ENCODE results near the gene NOC2L. TPM values are rescaled to one million over a fixed set of nuclear protein-coding genes. Genes with fewer than 3 reads are reported as not detected.

NOC2L gene
- total RNA-seq, 4 donors from 2014 or later: 35.3 to 54.1 (median 47.5) TPM

DNA sequence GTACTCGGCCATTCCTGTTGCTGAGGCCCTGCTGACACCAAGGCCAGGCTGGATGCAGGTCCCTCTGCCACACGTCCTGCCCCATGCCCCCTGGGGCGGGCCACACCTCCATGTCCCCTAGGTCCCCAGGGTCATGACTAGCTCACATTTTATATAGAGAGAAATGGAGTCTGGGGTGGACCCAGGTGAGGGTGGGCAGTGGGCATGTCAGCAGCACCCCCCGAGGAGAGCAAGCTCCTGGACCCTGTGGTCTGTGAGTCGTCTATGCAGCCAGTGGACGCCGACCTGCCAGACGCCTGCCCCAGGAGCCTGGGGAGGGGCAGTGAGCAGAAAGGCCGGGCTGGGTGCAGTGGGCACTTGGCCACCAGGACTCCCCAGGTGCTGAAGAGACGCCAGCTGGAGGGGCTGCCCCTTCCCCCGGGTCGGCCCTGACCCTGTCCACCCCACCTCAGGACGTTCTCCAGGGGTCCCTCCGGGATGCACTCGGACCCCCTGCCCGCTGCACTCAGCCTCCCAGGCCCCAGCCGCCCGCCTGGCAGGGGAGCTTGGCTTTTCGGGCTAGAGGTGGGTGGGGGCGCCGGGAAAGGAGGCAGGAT is 19.4 kb downstream of the NOC2L start:
- Histone ChIP-seq H3K9me3 (no peaks in the 10 kb centered on the region), H3K27me3 (peaks cover 10 to 93% (median 45%) of the 10 kb centered on the region in 4 donors), H3K36me3 (peaks cover 0 to 4% (median 2%) of the 10 kb centered on the region in 4 donors), H3K4me1 (peaks cover 40 to 69% (median 63%) of the 10 kb centered on the region in 4 donors), H3K27ac (replicated peaks in 1 of 4) (peak overlapping the region; percentile 52 to 74 (median 60)), H3K4me3 (peak overlapping the region; percentile 48 to 61 (median 50))
- TF ChIP-seq POLR2AphosphoS5 (IDR thresholded peaks at IDR 0.05) (no peak), CTCF (IDR thresholded peaks at IDR 0.05) (no peak), EP300 (IDR thresholded peaks at IDR 0.05) (no peak), POLR2A (IDR thresholded peaks at IDR 0.05; ENCODE audit: low read depth) (no peak)
- no peak for DNase-seq (ENCODE audit: extremely low spot score)
- 13% methylated on average over 13 of the region's 21 CpGs for WGBS
- intact Hi-C loops (cut with DNase I): loop anchor here (5.0 kb wide), 1 partner anchor 37 kb away; no protein-coding TSS in a partner anchor

GRCh38 chr1:938711-939489 is 20.2 kb downstream of the NOC2L start:
- H3K4me3 ChIP-seq: no peak overlapping the region
- intact Hi-C loops (cut with DNase I): loop anchor here (5.0 kb wide), 1 partner anchor 37 kb away; no protein-coding TSS in a partner anchor
- 82% methylated on average over 29 of the region's 30 CpGs for WGBS
- no peaks in the 10 kb centered on the region for H3K9me3 ChIP-seq
- H3K27me3 ChIP-seq: peaks cover 10 to 92% (median 45%) of the 10 kb centered on the region in 4 donors
- peak overlapping the region in 1 of 4 donors; percentile 52 for H3K27ac ChIP-seq (replicated peaks in 1 of 4)
- no peak for DNase-seq (ENCODE audit: extremely low spot score)
- peaks cover 40 to 66% (median 61%) of the 10 kb centered on the region in 4 donors for H3K4me1 ChIP-seq
- no peaks in the 10 kb centered on the region for H3K36me3 ChIP-seq
- no peak for TF ChIP-seq POLR2A (IDR thresholded peaks at IDR 0.05; ENCODE audit: low read depth)
- TF ChIP-seq CTCF (IDR thresholded peaks at IDR 0.05): no peak
- TF ChIP-seq POLR2AphosphoS5 (IDR thresholded peaks at IDR 0.05): no peak
- TF ChIP-seq EP300 (IDR thresholded peaks at IDR 0.05): no peak

GRCh38 chr1:938088-938683 is 20.9 kb downstream of the NOC2L start:
- no peak overlapping the region for H3K4me3 ChIP-seq
- 74% methylated on average over 12 of the region's 15 CpGs for WGBS
- peaks cover 10 to 92% (median 46%) of the 10 kb centered on the region in 4 donors for H3K27me3 ChIP-seq
- no peak overlapping the region for H3K27ac ChIP-seq (replicated peaks in 1 of 4)
- no peak for DNase-seq (ENCODE audit: extremely low spot score)
- H3K36me3 ChIP-seq: no peaks in the 10 kb centered on the region
- peak; percentile 18 to 45 (median 25) for TF ChIP-seq CTCF (IDR thresholded peaks at IDR 0.05)
- no peak for TF ChIP-seq POLR2AphosphoS5 (IDR thresholded peaks at IDR 0.05)
- H3K9me3 ChIP-seq: no peaks in the 10 kb centered on the region
- H3K4me1 ChIP-seq: peaks cover 40 to 59% (median 54%) of the 10 kb centered on the region in 4 donors
- intact Hi-C loops (cut with DNase I): loop anchor here (5.0 kb wide), 1 partner anchor 36 kb away; no protein-coding TSS in a partner anchor

DNA sequence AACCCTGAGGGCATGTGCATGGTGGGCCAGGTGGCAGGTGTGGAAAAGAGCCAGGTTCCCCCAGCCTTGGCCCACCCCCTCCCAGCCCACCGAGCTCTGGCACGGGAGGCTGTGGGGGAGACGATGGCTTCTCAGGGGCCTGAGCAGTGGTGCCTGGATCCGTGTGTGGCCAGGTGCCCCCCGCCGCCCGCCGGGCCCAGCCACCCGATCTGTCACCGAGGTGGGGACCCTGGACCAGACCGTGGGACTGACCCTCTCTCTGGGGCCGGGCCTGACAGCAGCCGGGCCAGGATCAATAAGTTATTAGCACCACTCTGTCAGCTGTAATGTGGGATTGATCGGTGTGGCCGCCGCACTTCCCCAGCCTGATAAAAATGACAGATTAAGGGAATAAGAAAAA is 21.5 kb downstream of the NOC2L start:
- DNase-seq (ENCODE audit: extremely low spot score): no peak
- WGBS: 89% methylated on average over 12 of the region's 16 CpGs
- H3K27ac ChIP-seq (replicated peaks in 1 of 4): no peak overlapping the region
- H3K4me3 ChIP-seq: no peak overlapping the region
- TF ChIP-seq POLR2AphosphoS5 (IDR thresholded peaks at IDR 0.05) (no peak), EP300 (IDR thresholded peaks at IDR 0.05) (no peak), POLR2A (IDR thresholded peaks at IDR 0.05; ENCODE audit: low read depth) (no peak), CTCF (IDR thresholded peaks at IDR 0.05) (no peak)
- H3K4me1 ChIP-seq: peaks cover 35 to 52% (median 47%) of the 10 kb centered on the region in 4 donors
- no peaks in the 10 kb centered on the region for H3K9me3 ChIP-seq
- intact Hi-C loops (cut with DNase I): loop anchor here (5.0 kb wide), 1 partner anchor 35 kb away; no protein-coding TSS in a partner anchor
- no peaks in the 10 kb centered on the region for H3K36me3 ChIP-seq
- peaks cover 10 to 92% (median 40%) of the 10 kb centered on the region in 4 donors for H3K27me3 ChIP-seq

Measured in esophagus muscularis mucosa (tissue), 4 donors.